ENCODE results near the gene TXNL4B.

- no peak for TF ChIP-seq POLR2AphosphoS5 (IDR thresholded peaks at IDR 0.05; ENCODE audit: low read depth, low read length)
- TF ChIP-seq, protein P1, sequence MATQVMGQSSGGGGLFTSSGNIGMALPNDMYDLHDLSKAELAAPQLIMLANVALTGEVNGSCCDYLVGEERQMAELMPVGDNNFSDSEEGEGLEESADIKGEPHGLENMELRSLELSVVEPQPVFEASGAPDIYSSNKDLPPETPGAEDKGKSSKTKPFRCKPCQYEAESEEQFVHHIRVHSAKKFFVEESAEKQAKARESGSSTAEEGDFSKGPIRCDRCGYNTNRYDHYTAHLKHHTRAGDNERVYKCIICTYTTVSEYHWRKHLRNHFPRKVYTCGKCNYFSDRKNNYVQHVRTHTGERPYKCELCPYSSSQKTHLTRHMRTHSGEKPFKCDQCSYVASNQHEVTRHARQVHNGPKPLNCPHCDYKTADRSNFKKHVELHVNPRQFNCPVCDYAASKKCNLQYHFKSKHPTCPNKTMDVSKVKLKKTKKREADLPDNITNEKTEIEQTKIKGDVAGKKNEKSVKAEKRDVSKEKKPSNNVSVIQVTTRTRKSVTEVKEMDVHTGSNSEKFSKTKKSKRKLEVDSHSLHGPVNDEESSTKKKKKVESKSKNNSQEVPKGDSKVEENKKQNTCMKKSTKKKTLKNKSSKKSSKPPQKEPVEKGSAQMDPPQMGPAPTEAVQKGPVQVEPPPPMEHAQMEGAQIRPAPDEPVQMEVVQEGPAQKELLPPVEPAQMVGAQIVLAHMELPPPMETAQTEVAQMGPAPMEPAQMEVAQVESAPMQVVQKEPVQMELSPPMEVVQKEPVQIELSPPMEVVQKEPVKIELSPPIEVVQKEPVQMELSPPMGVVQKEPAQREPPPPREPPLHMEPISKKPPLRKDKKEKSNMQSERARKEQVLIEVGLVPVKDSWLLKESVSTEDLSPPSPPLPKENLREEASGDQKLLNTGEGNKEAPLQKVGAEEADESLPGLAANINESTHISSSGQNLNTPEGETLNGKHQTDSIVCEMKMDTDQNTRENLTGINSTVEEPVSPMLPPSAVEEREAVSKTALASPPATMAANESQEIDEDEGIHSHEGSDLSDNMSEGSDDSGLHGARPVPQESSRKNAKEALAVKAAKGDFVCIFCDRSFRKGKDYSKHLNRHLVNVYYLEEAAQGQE (IDR thresholded peaks at IDR 0.05; ENCODE audit: insufficient read depth in 1 of 2, low read depth in 2 of 2, low read length in 2 of 2): no peak
- no peak for TF ChIP-seq TAF1 (IDR thresholded peaks at IDR 0.05; ENCODE audit: borderline replicate concordance, insufficient read depth, low read length)
- no peak for TF ChIP-seq SIN3A (IDR thresholded peaks at IDR 0.05; ENCODE audit: borderline replicate concordance, insufficient read depth, low read length)
- no peak for TF ChIP-seq FOXP2 (optimal IDR thresholded peaks at IDR 0.05; ENCODE audit: borderline replicate concordance, extremely low read depth, extremely low read length, insufficient read depth)
Measured at GRCh38 chr16:72044296-72044695, 49.1 kb downstream of the TXNL4B start.
